Measurements from ENCODE around the gene ADCY6. TPM values are rescaled to one million over a fixed set of nuclear protein-coding genes. Genes with fewer than 3 reads are reported as not detected.

The ADCY6 gene
- total RNA-seq, 1 experiment from 2014 or later, result 31.1 TPM

DNA sequence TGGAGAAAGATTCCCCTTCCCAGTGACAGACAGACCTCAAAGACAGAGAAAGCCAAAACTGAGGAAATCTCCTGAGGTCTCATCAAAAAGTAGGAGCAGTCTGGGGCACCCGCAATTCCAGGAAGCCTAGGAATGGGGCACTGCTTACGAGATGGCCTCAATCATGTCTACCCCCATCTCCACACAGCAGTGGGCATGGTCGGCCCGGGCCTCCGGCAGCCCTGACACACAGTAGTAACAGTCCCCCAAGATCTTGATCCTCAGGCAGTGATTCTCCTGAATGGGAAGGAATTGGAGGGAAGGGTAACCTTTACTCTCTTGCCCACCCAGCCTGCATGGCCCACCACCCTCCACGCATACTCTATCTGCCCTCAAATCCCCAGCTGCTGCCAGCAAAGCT is 11.9 kb downstream of the ADCY6 start:
- Histone ChIP-seq H4K8ac (replicated peaks; ENCODE audit: insufficient read length, low read depth, low read length) (no peak overlapping the region), H3K27ac (ENCODE audit: insufficient read length, low read depth, low read length) (no peak overlapping the region), H3K27me3 (ENCODE audit: insufficient read depth, low read length) (no peaks in the 10 kb centered on the region), H3K23ac (ENCODE audit: insufficient read length, low read depth, low read length) (no peak overlapping the region), H3K14ac (ENCODE audit: insufficient read depth, low read length) (peak overlapping the region; percentile 23), H2BK120ac (ENCODE audit: low read depth, low read length, poor library complexity, severe bottlenecking) (no peak overlapping the region), H3K4me1 (ENCODE audit: insufficient read depth, low read length) (peaks cover 4% of the 10 kb centered on the region; the same call in 1 of the 2 replicates), H3T11ph (ENCODE audit: low read length) (no peak overlapping the region), H2BK15ac (ENCODE audit: low read depth, low read length) (no peak overlapping the region), H3K79me1 (ENCODE audit: insufficient read depth, low read depth, low read length, poor library complexity, severe bottlenecking) (no peaks in the 10 kb centered on the region), H3K23me2 (ENCODE audit: insufficient read length, low read depth, low read length, poor library complexity, severe bottlenecking) (no peaks in the 10 kb centered on the region), H3K4ac (ENCODE audit: low read depth, low read length) (no peak overlapping the region), H3K9ac (ENCODE audit: extremely low read depth, insufficient read length, low read length) (no peak overlapping the region), H4K20me1 (ENCODE audit: control insufficient read depth, insufficient read depth, insufficient read length) (no peaks in the 10 kb centered on the region), H2AFZ (ENCODE audit: low read length) (no peak overlapping the region), H4K5ac (ENCODE audit: insufficient read length, low read depth, low read length) (no peak overlapping the region), H2BK20ac (ENCODE audit: low read depth, low read length, poor library complexity, severe bottlenecking) (no peak overlapping the region), H2AK5ac (ENCODE audit: insufficient read length, low read length) (no peak overlapping the region), H3K56ac (ENCODE audit: insufficient read length, low read depth, low read length) (no peak overlapping the region), H4K91ac (ENCODE audit: insufficient read length, low read depth, low read length) (no peak overlapping the region), H3K9me3 (ENCODE audit: control insufficient read depth, low read depth, low read length) (no peaks in the 10 kb centered on the region), H2BK5ac (ENCODE audit: insufficient read length, low read length) (no peak overlapping the region), H3K79me2 (ENCODE audit: insufficient read depth, low read length) (no peaks in the 10 kb centered on the region), H3K18ac (ENCODE audit: insufficient read length, low read depth, low read length) (no peak overlapping the region), H2BK12ac (ENCODE audit: insufficient read length, low read depth, low read length) (no peak overlapping the region), H3K4me2 (ENCODE audit: insufficient read depth, insufficient read length, low read length) (no peak overlapping the region)
- H3K9me3 Mint-ChIP-seq, result no peaks in the 10 kb centered on the region
- peaks cover 13 to 52% (median 48%) of the 10 kb centered on the region in 3 experiments; a peak in 6 of 7 replicates for H3K36me3 Mint-ChIP-seq (ENCODE audit: insufficient read depth in 1 of 3, low read depth in 3 of 3)
- WGBS (ENCODE audit: extremely low coverage, insufficient read length, low lambda C conversion rate), result no CpG with 5 or more reads among the region's 6 CpGs
- H3K4me3 Mint-ChIP-seq, result peak overlapping the region in 1 of 2 experiments; percentile 8; a peak in 2 of 5 replicates
- H3K4me1 Mint-ChIP-seq, result peaks cover 25 to 30% of the 10 kb centered on the region in 2 experiments
- H3K27ac Mint-ChIP-seq, result peak overlapping the region in 2 of 3 experiments; percentile 29 to 93; a peak in 4 of 7 replicates
- TF ChIP-seq, protein P1, sequence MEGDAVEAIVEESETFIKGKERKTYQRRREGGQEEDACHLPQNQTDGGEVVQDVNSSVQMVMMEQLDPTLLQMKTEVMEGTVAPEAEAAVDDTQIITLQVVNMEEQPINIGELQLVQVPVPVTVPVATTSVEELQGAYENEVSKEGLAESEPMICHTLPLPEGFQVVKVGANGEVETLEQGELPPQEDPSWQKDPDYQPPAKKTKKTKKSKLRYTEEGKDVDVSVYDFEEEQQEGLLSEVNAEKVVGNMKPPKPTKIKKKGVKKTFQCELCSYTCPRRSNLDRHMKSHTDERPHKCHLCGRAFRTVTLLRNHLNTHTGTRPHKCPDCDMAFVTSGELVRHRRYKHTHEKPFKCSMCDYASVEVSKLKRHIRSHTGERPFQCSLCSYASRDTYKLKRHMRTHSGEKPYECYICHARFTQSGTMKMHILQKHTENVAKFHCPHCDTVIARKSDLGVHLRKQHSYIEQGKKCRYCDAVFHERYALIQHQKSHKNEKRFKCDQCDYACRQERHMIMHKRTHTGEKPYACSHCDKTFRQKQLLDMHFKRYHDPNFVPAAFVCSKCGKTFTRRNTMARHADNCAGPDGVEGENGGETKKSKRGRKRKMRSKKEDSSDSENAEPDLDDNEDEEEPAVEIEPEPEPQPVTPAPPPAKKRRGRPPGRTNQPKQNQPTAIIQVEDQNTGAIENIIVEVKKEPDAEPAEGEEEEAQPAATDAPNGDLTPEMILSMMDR (conservative IDR thresholded peaks at IDR 0.05), result no peak
- no peaks in the 10 kb centered on the region for H3K27me3 Mint-ChIP-seq (ENCODE audit: low read depth)
- DNase-seq, result no peak
